HK-2 (cell line): ENCODE measurements around the gene CLDN7.

ENCODE experiments used
- DNase-seq: peaks from one replicate; pipeline ENCODE4 v3.0.0-alpha.2; 2018; ENCODE audit not compliant: unreplicated experiment

CLDN7 gene, protein sequence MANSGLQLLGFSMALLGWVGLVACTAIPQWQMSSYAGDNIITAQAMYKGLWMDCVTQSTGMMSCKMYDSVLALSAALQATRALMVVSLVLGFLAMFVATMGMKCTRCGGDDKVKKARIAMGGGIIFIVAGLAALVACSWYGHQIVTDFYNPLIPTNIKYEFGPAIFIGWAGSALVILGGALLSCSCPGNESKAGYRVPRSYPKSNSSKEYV

DNA sequence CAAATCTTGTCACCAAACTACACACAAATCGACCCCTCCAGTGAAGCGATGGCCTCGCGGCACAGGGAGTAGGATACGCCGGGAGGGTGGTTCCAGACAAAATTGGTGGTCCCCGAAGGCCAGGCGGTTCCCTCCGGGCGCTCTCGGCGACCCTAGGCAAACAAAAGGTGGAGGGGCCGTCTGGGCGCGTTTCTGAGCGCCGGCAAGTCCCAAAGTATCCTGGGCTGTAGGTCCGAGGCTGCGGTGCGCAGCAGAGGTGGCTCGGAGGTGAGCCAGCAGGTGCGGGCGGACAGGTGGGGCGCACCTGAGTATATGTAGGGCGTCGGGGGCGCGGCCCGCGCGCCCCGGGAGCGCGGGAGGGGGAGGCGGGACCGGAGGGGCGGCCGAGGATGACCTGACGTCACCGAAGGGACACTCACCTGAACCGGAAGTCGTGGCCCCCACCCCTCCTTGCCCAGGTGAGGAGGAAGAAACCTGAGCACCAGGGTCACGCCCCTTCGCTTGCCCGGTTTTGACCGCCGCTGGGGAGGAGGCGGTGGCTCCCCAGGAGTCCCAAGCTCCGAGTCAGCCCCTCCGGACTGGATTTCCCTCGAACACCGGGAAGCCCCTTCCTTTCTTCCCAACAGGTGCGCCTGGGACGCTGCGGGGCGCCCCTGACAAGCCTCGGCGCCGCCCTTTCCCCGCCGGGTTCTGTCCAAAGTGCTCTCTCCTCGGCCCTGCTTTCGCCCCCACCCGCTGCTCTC, at the start of gene CLDN7:
CLDN7 (minus strand) TSS at position 287 of the 743 bp plus-strand sequence. CDS start 435 bp downstream, outside the sequence.
- DNase-seq: no peak

DNA sequence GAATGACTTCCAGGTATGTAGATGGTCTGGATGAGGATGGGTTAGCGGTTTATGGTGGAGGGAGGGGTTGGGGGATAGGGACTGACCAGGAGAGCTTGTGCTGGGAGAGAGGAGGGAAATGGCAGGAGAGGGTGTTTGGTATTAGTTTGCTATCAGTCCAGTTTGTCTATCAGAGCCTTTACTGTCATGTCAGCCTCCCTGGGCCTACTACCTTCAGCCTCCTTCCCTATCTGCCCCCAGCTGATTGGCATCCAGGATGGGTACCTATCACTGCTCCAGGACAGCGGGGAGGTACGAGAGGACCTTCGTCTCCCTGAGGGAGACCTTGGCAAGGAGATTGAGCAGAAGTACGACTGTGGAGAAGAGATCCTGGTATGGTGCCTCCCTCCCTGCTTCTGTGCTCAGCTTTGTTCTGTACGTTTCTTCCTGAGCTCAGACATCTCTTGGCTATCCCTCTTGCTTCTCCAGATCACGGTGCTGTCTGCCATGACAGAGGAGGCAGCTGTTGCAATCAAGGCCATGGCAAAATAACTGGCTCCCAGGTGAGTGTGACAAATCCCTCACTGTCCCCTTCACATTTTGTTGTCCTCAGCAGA, 48.9 kb upstream of the CLDN7 start:
- DNase-seq: no peak

DNA sequence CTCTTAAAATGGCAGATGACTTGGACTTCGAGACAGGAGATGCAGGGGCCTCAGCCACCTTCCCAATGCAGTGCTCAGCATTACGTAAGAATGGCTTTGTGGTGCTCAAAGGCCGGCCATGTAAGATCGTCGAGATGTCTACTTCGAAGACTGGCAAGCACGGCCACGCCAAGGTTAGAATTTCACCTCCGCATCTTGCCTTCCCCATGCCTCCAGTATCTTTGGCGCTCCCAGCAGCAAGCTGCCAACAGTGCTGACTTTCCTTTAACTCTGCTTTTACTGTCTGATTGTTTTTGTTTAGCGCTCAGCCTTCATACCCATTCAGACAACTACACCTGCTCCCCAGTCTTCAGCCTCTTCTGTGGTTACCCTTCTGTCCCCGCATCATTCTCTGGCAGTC, 47.4 kb upstream of the CLDN7 start:
- DNase-seq: no peak

DNA sequence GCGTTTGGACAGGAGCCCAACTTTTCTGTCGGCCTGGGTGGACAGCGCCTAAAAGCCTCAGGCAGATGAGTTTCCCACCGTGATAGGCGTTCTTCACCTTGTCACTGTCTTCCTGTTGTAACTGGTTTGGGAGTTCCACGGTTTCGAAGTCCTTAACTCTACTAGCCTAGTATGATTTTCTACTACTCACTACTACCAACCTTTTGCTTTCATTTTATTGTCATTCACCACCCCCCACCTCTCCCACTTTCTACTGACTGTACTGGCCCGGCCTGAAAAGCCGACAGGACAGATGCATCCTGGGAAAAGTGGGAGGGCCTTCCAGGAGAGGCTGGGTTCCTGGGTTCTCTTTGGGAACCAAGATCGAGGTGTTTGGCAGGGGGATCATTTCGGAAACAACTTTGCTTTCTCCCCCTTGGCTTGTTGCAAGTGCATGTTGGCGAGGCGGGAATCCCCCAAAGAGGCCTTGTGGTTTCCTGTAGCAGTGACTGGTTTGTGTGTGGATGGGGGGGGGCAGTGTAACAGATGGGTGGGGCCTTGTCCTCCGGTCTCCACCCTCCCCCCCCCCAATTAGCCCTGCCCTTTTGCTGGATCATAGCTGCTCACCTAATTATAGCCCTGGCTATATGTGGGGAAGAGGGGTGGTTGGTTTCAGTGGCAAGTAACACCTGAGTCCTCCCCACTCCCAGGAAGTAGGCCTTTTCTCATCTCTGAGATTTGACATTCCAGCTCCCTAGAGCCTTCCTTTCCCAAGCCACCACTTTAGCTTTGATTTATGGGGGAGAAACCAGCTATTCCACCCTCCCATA, 46.6 kb upstream of the CLDN7 start:
- DNase-seq: peak; percentile 76

DNA sequence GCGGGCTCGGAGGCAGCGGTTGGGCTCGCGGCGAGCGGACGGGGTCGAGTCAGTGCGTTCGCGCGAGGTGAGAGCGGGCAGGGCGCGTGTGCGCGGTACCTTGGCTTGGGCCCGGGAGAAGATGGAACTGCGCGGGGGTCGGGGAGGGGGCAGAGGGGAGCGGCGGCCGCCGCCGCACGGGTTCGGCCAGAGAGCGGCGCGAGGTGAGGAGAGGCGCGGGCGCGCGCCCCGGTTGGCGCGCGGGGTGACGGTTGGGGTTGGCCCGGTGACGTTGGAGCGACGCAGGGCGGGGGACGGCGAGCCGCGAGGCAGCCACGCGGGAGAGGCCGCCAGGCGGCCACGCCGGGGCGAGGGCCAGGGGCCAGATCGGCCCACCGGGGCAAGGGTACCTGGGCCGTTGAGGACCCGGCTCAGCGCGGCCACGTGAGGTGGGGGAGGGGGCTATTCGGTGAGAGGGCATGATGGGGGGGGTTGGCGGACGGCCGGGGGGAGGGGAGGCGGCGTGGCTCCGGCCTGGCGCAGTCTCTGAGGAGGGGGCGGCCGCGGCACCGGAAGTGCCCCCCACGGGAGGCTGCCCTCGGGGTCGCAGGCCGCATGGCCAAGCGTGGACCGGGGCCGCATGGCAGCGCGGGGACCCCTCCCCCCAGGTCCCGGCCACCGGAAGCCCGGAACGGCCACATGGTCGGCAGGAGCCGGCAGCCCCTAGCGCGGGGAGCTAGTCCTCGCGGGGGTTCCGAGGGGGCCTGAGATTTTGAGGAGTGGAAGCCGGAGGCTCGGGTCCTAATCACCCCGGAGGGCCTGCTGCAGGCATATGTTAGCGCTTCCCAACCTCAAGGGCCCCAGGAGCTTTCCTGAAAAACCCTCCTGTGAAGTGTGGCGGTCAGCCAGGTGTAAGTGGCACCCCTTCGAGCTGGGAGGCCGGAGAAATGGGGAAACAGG, 45.7 kb upstream of the CLDN7 start:
- DNase-seq: peak; percentile 41

DNA sequence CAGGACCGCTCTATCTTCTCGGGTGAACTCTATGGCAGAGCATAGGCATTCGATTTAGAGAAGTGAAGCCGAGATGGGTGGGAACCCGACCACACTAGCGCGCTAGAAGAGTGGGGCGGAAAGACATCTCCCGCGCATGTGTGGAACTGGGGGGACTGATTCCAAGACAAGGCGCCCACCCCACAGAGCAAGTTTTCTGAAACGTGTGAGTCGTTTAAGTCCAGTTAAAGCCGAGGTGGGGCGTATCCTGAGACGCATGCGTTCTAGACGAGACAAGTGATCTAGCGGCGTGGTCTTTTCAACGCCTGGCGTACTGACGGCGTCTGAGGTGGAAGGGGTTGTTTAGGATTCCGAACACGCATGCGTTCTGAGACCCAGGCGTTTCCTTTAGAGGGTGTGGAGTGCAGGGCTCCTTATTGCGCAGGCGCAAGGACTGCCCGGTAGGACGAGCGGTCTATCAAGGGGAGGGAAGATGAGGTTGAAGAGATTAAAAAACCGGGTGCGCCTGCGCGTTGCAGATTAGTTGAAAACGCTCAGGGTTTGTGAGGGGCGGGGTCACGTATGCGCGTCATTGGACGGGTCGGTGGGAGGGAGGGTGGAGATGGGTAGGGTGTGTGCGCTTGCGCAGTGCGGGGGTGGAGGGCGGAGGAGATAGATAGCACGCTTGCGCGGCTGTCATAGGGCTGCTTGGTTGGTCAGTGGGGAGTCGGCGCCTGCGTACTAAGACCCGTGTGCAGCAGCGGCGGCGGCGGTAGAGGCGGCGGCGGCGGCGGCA, 44.8 kb upstream of the CLDN7 start, which contains the start of gene EIF5A:
EIF5A (plus strand) TSS at position 718 of the 775 bp plus-strand sequence. CDS start 2,008 bp downstream, outside the sequence.
- DNase-seq: peak; percentile 100

DNA sequence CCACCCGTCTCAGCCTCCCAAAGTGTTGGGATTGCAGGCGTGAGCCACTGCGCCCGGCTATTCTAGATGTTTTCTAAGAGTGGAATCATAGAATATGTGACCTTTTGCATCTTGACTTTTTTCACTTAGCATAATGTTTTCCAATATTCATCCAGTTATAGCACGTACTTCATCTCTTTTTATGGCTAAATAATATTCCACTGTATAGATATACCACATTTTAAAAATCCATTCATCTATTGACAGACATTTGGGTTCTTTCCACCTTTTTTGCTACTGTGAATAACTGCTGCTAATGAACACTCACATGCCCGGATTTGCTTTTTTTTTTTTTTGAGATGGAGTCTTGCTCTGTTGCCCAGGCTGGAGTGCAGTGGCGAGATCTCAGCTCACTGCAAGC, 41.9 kb upstream of the CLDN7 start:
- DNase-seq: no peak

DNA sequence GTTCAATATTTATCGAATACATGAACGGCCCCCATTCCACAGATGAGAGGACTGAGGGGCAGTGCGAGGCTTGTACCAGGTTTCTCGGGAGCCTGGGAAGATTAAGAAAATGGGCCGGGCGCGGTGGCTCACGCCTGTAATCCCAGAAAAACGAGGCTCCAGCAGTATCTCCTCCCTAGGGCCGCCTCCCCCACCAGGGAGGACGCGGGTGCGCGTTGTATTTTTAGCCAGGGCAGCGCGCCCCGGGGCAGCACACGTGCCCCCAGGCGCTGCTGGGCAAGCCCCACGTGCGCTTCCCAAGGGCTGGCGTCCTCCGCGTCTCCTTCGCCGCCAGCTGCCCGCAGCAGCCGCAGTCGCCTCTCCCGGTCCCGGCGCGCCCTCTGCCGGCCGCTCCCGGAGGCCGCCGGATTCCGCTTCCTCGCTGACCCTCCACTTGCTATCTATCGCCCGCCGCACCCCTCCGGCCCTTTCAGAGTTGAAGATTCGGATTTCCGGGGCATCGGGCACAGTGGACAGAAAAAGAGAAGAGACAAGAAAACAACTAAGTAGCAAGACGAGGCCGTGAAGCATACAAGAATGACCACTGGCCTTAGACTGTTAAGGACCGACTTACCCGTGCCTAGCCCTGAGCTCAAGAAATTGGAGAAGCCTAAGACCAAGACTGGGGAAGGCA, 34.0 kb upstream of the CLDN7 start:
- peak; percentile 87 for DNase-seq

DNA sequence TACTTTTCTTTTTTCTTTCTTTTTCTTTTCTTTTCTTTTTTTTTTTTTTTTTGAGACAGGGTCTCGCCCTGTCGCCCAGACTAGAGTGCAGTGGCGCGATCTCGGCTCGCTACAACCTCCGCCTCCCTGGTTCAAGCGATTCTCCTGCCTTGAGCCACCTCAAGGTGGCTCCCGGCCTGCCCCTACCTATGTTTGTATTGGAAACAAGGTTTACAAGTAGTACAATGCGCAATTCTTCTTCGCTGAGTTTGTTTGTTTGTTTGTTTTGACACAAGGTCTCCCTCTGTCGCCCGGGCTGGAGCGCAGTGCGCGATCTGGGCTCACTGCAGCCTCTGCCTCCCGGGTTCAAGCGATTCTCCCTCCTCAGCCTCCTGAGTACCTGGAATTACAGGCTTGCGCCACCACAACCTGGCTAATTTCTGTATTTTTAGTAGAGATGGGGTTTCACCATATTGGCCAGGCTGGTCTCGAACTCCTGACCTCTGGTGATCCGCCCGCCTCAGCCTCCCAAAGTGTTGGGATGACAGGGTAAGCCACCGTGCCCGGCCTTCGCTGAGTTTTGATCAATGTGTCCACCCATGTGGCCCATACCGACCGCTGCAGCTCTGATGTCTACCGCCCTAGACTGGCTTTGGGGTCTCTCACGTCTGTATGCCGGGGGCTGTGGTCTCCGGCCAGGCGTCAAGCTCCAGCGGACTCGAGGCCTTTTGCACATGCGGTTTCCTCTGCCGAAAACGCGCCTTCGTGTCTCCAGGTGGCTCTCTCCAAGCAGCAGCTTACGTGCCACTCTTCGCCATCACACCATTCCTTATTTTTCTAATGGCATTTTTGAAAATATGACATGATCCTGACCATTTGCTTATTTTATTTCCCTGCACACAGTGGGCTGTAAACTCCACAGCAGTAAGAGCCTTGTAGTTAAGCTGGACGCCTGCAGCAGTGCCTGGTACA, 33.2 kb upstream of the CLDN7 start:
- no peak for DNase-seq

DNA sequence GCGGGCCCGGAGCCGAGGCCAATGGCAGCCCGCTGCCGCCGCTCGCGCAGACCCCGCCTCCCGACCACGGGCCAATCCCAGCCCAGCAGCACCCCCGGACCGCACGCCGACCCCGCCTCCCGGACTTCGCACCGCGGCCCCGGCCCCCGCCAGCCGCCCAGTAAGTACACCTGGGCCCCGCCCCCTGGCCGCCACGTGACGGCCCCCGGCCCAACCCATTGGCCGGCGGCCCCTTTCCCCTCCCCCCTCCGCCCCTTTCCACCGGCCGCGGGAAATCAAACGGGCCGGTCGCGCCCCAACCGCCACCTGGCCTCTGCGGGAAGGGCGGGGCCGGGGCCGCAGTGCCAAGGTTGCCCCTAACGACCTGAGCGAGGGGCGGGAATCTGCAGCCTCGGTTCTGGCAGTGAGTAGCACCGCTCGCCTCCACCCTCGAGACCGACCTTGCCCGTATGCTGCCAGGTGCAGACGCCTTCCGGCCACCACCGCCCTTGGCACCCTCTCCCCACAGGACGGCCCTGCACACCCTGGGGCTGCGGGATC, 32.4 kb upstream of the CLDN7 start, which contains the start of gene YBX2:
YBX2 (minus strand) TSS at position 26 of the 540 bp plus-strand sequence. CDS start 139 bp downstream, outside the sequence.
- DNase-seq: peak; percentile 97

DNA sequence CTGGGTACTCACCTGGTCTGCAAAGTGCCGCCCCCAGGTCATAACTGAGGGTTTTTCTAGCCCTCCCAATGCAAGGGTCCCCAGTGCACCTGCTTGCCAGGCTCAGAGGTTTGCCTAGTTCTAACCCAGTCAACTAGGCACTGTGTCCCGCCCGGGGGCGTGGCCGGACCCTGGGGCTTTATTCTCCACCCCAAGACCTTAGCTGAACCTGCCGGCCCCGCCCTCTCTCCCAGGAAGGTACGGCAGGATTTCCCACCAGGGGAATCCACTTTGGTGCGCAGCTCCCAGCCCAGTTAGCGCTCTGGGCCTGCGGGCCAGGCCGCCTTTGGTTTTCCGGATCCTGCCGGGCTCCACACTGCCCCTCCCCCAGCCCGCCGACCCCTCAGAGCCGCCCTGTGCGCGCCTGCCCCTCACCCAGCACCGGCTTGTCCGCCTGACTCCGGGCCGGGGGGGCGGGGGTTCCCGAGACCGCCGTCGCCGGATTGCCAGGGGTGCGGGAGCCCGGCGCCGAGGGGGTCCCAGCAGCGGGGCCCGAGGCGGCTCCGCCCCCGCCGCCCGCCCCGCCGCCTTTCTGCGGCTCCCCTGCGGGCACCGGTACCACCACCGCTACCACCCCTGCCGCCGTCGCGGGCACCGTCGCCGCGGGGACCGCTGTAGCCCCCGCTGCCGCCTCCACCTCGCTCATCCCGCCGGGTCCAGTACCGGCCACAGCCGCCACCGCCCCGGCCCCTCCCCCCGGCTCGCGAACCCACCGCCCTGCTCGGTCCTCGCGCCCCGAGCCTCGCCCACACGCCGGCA, 31.7 kb upstream of the CLDN7 start:
- DNase-seq: peak; percentile 54

DNA sequence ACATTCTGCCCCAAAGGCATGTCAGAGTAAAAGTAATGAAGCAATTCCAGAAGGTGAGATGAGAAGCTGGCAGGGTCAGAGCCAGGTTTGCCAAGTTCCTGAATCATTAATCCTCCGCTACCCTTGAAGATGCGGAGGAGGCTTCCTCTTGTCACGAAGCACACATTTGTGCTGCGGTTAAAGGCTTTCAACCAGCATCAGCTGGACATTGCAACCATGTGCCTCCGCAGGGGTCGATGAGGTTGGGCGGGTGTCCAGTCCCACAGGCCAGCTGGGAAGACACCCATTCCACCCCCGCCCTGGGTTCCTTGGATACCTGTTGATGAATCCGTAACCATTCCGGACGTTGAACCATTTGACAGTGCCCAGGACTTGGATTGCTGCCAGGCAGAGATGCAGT, 30.9 kb upstream of the CLDN7 start:
- DNase-seq: peak; percentile 29

DNA sequence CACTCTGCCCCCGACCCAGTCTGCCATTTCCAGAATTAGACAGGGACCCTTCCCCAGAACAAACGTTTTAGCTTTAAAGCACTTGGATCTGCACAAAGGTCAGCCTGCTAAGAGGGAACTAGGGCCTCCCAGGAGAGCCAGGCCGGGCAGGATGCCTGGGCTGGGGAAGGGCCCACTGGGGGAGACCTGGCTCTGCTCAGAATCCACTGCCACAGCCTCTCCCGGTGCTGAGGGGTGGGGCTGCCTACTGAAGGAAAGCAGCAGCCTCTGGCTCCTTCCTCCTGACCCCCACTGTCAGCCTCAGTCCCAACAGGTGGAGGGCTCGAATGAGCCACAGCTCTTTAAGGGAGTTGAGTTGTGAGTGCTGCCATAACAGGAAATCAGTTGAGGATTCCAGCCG, 30.5 kb upstream of the CLDN7 start:
- no peak for DNase-seq

DNA sequence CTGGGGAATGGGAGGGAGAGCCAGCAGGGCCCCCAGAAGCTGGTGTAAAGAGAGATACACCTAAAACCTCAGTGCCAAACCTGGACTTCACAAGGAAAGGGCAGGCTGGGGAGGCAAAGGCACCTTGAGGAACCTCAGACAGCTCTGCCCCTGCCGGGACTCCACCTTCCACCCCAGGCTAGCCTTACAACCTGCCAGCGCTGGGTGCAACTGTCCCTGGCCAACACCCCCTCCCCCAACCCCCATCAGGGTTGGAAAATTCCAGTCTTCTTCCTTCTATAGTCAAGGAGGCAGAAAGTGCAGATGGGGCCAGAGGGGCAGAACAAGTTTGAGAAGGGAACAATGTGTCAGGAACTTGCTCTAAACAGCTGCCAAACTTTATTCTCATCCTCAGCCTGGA, 29.9 kb upstream of the CLDN7 start:
- no peak for DNase-seq

DNA sequence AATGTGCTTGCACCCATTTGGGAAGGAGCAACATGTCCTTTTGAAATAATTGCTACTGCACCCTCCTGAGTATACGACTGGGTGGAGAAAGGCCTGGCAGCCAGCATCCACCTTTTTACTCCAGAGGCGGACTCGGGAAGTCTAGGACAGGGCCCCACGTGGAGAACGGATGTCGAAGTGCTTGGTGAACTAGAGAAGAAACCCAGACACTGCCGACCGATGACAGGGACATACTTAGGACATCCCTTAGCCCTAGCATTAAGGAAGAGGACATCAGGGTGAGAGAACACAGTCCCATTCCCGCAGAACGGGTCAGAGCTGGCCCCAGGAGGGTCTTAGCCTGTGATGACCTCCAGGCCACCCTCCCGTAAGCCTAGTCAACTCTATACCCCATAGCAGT, 28.4 kb upstream of the CLDN7 start:
- no peak for DNase-seq

DNA sequence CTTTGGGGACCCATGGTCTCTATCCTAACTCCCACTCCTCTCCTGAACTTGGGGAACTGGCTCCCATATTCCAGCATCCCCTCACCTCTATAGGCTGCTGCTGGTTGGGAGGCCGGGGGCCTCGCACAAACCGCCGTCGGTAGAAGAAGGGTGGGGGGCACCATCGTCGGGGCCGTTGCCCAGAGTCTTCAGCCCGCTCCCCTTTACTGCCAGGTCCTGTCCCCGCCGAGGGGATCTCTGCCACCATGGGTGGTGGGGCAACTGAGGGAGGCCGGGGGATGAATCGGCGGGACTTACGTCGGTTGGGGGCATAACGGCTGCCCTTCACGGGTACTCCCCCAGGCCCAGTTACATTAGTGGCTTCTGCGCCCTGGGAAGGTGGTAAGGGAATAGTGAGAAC, 27.9 kb upstream of the CLDN7 start:
- no peak for DNase-seq
